Measurements from ENCODE around the gene HARS1. TPM values are rescaled to one million over a fixed set of nuclear protein-coding genes. Genes with fewer than 3 reads are reported as not detected.
"Not testable (repeated sequence)": the region's sequence is repeated elsewhere in the genome, so short reads cannot be mapped to it uniquely, and the experiment has no call there.

Gene HARS1
- total and polyA plus RNA-seq, 2 donors (not counting 1 experiment from before 2014, with no cell fraction given), result 32.6 to 60.5 TPM

DNA sequence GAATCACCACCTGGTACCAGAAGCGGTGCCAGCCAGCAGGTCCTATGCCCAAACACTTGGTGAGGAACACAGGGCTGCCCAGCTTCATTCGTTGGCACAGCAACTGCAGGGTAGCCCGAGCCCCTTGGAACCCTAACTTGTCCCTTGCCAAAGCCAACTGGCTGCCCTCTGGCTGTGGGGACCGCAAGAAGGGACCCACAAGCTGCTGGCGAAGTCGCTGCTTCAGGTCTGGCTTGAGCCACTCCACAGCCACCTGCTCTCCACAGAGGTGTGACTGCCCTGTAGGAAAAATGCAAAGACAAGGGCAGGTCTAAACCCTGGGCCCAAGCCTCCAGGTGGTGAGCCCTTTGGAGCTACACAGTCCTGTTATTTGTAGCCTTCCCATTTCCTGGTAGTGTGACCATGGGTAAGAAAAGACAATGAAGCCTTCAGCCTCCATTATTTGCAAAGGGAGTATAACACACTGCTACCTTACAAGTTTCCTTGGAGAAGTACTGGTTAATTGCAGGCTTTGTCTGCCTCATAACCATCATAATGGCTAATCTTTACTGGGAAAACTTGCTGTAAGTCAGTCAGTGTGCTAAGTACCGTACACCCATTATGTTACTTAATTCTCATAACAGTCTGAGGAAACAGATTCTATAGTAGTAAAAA lies 19.6 kb downstream of the HARS1 start:
- peaks cover 29% of the 10 kb centered on the region for H3K79me2 ChIP-seq (ENCODE audit: control insufficient read depth, insufficient read depth, low read length)
- H2AFZ ChIP-seq (ENCODE audit: insufficient read depth, low read depth, low read length, poor library complexity, severe bottlenecking), result no peak overlapping the region
- WGBS (ENCODE audit: insufficient coverage), result 95% methylated on average over 4 of the region's 7 CpGs
- peaks cover 0 to 71% of the 10 kb centered on the region in 2 experiments for H3K36me3 ChIP-seq (replicated peaks in 1 of 2; ENCODE audit: control extremely low read depth in 1 of 2, control insufficient read depth in 1 of 2, extremely low read depth in 1 of 2, insufficient read depth in 2 of 2, low read length in 1 of 2)
- H3K27ac ChIP-seq (ENCODE audit: low read length in 2 of 2), result no peak overlapping the region
- ChIA-PET CTCF (no interaction called here), POLR2A (no interaction called here)
- H3K27me3 ChIP-seq (replicated peaks in 1 of 4; ENCODE audit: control extremely low read depth in 1 of 4, control insufficient read depth in 3 of 4, insufficient read depth in 4 of 4, low read length in 3 of 4), result no peaks in the 10 kb centered on the region
- Mint-ChIP-seq H3K4me1 (peaks cover 14% of the 10 kb centered on the region), H3K9me3 (ENCODE audit: insufficient read depth) (no peaks in the 10 kb centered on the region), H3K27ac (no peak overlapping the region), H3K27me3 (no peaks in the 10 kb centered on the region), H3K4me3 (no peak overlapping the region)
- H3K9me3 ChIP-seq (ENCODE audit: control extremely low read depth in 1 of 3, control insufficient read depth in 2 of 3, insufficient read depth in 1 of 3, low read length in 2 of 3), result peaks cover 0 to 7% (median 0%) of the 10 kb centered on the region in 3 donors
- peaks cover 9% of the 10 kb centered on the region for H4K20me1 ChIP-seq (ENCODE audit: control insufficient read depth, insufficient read depth, low read length, poor library complexity, severe bottlenecking)
- peaks cover 0 to 2% of the 10 kb centered on the region in 2 donors for H3K4me1 ChIP-seq (ENCODE audit: control insufficient read depth in 2 of 2, insufficient read depth in 2 of 2, low read length in 2 of 2)
- DNase-seq, result no peak
- H3K4me2 ChIP-seq (replicated peaks; ENCODE audit: low read depth, low read length, poor library complexity, severe bottlenecking), result no peak overlapping the region
- H3K9ac ChIP-seq (ENCODE audit: low read length), result no peak overlapping the region
- H3K4me3 ChIP-seq (ENCODE audit: control extremely low read depth in 1 of 5, extremely low read depth in 1 of 5, insufficient read depth in 1 of 5, low read depth in 2 of 5, low read length in 4 of 5), result no peak overlapping the region
- no peak for ATAC-seq (ENCODE audit: low read depth)
- intact Hi-C loops (cut with micrococcal nuclease), result no loop called here
- TF ChIP-seq, protein P1, sequence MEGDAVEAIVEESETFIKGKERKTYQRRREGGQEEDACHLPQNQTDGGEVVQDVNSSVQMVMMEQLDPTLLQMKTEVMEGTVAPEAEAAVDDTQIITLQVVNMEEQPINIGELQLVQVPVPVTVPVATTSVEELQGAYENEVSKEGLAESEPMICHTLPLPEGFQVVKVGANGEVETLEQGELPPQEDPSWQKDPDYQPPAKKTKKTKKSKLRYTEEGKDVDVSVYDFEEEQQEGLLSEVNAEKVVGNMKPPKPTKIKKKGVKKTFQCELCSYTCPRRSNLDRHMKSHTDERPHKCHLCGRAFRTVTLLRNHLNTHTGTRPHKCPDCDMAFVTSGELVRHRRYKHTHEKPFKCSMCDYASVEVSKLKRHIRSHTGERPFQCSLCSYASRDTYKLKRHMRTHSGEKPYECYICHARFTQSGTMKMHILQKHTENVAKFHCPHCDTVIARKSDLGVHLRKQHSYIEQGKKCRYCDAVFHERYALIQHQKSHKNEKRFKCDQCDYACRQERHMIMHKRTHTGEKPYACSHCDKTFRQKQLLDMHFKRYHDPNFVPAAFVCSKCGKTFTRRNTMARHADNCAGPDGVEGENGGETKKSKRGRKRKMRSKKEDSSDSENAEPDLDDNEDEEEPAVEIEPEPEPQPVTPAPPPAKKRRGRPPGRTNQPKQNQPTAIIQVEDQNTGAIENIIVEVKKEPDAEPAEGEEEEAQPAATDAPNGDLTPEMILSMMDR (IDR thresholded peaks at IDR 0.05), result no peak
- TF ChIP-seq EZH2 (IDR thresholded peaks at IDR 0.05; ENCODE audit: borderline replicate concordance, insufficient read depth, low read depth, low read length, poor library complexity, severe bottlenecking), result no peak

DNA sequence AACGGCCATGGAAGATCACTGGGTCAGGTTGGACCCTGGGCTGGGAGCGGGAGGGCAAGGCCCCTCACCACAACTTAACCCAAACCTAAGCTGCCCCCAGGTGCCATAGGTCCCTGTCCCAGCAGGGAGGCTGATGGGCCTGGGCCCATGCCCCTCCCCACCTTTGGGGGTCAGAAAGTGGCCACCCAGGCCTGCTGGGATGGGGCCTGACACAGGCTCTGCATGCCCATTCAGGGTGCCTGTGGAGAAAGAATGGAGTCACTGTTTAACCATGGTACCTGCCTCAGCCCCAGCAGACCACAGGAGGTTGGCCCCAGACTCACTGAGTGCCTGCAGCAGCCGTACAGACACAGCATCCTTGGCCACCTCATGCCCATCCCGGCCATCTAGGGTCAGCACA lies 20.1 kb downstream of the HARS1 start:
- H3K4me1 ChIP-seq (ENCODE audit: control insufficient read depth in 2 of 2, insufficient read depth in 2 of 2, low read length in 2 of 2); H3K4me3 Mint-ChIP-seq; H3K27ac ChIP-seq (ENCODE audit: low read length in 2 of 2); CTCF ChIA-PET; H3K27ac Mint-ChIP-seq; H4K20me1 ChIP-seq (ENCODE audit: control insufficient read depth, insufficient read depth, low read length, poor library complexity, severe bottlenecking); H2AFZ ChIP-seq (ENCODE audit: insufficient read depth, low read depth, low read length, poor library complexity, severe bottlenecking); H3K27me3 Mint-ChIP-seq; H3K4me2 ChIP-seq (replicated peaks; ENCODE audit: low read depth, low read length, poor library complexity, severe bottlenecking); H3K27me3 ChIP-seq (replicated peaks in 1 of 4; ENCODE audit: control extremely low read depth in 1 of 4, control insufficient read depth in 3 of 4, insufficient read depth in 4 of 4, low read length in 3 of 4); intact Hi-C loops (cut with micrococcal nuclease); ATAC-seq (ENCODE audit: low read depth); DNase-seq; H3K9me3 Mint-ChIP-seq (ENCODE audit: insufficient read depth); H3K9ac ChIP-seq (ENCODE audit: low read length); H3K9me3 ChIP-seq (ENCODE audit: control extremely low read depth in 1 of 3, control insufficient read depth in 2 of 3, insufficient read depth in 1 of 3, low read length in 2 of 3); POLR2A ChIA-PET; H3K4me3 ChIP-seq (ENCODE audit: control extremely low read depth in 1 of 5, extremely low read depth in 1 of 5, insufficient read depth in 1 of 5, low read depth in 2 of 5, low read length in 4 of 5): not testable (repeated sequence)
- peaks cover 18% of the 10 kb centered on the region for H3K4me1 Mint-ChIP-seq
- peaks cover 0 to 66% of the 10 kb centered on the region in 2 experiments for H3K36me3 ChIP-seq (replicated peaks in 1 of 2; ENCODE audit: control extremely low read depth in 1 of 2, control insufficient read depth in 1 of 2, extremely low read depth in 1 of 2, insufficient read depth in 2 of 2, low read length in 1 of 2)
- 100% methylated on average over 1 of the region's 4 CpGs for WGBS (ENCODE audit: insufficient coverage)
- peaks cover 35% of the 10 kb centered on the region for H3K79me2 ChIP-seq (ENCODE audit: control insufficient read depth, insufficient read depth, low read length)

Measured in B cell (primary cell).